H1 (cell line): ENCODE measurements around the gene LRPPRC. TPM values are rescaled to one million over a fixed set of nuclear protein-coding genes. Genes with fewer than 3 reads are reported as not detected.

Experiments used
- POLR2A ChIP-seq, 2 experiments: IDR thresholded peaks; 1 replicate in 1 of 2; 2 replicates in 1 of 2; pipeline ENCODE4 v1.6.1; 2011; ENCODE audit warnings: low read depth in 2 of 2, low read length in 2 of 2, mild to moderate bottlenecking in 2 of 2; ENCODE audit errors: control extremely low read depth in 1 of 2
- RAD21 ChIP-seq, 2 experiments: IDR thresholded peaks in 1 of 2; conservative IDR thresholded peaks in 1 of 2; 2 replicates each; pipeline ENCODE4 v1.6.1; 2011; ENCODE audit warnings: low read depth in 2 of 2, low read length in 2 of 2, improper control_type of control experiment in 1 of 2, inconsistent platforms in 1 of 2, mild to moderate bottlenecking in 1 of 2, moderate library complexity in 1 of 2
- RNF2 ChIP-seq: fragments of 200-900, 300-1000 bp; sonication (generic); IDR thresholded peaks from 2 replicates; pipeline ENCODE4 v1.7.1; 2016; ENCODE audit warnings: borderline replicate concordance, low read depth, mild to moderate bottlenecking, antibody characterized with exemption, low read length; ENCODE audit not compliant: poor library complexity, severe bottlenecking; ENCODE audit errors: missing control alignments
- RXRA ChIP-seq: IDR thresholded peaks from 2 replicates; pipeline ENCODE4 v1.6.1; 2011; ENCODE audit warnings: low read depth, mild to moderate bottlenecking, low read length, moderate library complexity; ENCODE audit not compliant: insufficient read depth
- USF2 ChIP-seq: IDR thresholded peaks from 2 replicates; pipeline ENCODE4 v1.6.1; 2011; ENCODE audit warnings: low read length, improper control_type of control experiment
- polyA plus RNA-seq, 7 experiments: library from polyadenylated mRNA; depleted of rRNA in 3 of 7; stranded (reverse) in 5 of 7; unstranded in 2 of 7; fragments of >200 nt in 5 of 7; fragments of 200-250 nt in 2 of 7; gene quantifications; 1 replicate in 5 of 7; 2 replicates in 1 of 7; 4 replicates in 1 of 7; pipeline versions ENCODE4 v1.2.1 to v1.2.3, GENCODE V29; 2011 to 2013; ENCODE audit warnings: missing spikeins in 2 of 7, mixed read lengths in 2 of 7
- total RNA-seq: library from RNA; stranded (reverse); fragmentation: NEBNext Ultra II Directional; extraction: Animal tissue kit (Norgen Biotek cat#: 25700); gene quantifications from 2 replicates; pipeline ENCODE4 v1.2.1, GENCODE V29; 2021
- TF ChIP-seq, protein P1 (sequence below): fragments of 300-600 bp; sonication (generic); IDR thresholded peaks from 2 replicates; pipeline ENCODE4 v1.7.1; 2012; ENCODE audit warnings: low read length, moderate library complexity, mild to moderate bottlenecking, inconsistent platforms; ENCODE audit not compliant: insufficient replicate concordance

LRPPRC gene
- total and polyA plus RNA-seq, 2 of the 8 experiments (the other 6 are each of a cell fraction or from before 2014, with no cell fraction given) = 43.4 to 167 TPM

DNA sequence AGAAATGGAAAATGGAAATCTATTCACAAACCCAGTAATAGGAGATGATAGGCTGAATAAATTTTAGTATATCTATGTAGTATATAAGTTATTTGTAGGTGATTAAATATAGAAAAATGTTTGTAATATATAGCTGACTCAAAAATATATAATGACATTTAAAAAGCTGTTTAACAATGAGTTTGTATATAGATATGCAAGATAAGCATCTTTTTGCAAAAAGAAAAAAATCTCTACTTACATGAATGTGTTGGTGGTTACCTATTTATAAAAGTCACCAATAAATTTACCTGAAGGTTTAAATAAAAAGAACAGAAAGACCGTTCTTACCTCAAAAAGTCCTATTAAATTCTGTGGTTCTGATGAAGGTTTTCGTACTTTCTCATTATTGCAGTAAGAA lies 71.3 kb downstream of the LRPPRC start (continued):
- TF ChIP-seq, protein P1, sequence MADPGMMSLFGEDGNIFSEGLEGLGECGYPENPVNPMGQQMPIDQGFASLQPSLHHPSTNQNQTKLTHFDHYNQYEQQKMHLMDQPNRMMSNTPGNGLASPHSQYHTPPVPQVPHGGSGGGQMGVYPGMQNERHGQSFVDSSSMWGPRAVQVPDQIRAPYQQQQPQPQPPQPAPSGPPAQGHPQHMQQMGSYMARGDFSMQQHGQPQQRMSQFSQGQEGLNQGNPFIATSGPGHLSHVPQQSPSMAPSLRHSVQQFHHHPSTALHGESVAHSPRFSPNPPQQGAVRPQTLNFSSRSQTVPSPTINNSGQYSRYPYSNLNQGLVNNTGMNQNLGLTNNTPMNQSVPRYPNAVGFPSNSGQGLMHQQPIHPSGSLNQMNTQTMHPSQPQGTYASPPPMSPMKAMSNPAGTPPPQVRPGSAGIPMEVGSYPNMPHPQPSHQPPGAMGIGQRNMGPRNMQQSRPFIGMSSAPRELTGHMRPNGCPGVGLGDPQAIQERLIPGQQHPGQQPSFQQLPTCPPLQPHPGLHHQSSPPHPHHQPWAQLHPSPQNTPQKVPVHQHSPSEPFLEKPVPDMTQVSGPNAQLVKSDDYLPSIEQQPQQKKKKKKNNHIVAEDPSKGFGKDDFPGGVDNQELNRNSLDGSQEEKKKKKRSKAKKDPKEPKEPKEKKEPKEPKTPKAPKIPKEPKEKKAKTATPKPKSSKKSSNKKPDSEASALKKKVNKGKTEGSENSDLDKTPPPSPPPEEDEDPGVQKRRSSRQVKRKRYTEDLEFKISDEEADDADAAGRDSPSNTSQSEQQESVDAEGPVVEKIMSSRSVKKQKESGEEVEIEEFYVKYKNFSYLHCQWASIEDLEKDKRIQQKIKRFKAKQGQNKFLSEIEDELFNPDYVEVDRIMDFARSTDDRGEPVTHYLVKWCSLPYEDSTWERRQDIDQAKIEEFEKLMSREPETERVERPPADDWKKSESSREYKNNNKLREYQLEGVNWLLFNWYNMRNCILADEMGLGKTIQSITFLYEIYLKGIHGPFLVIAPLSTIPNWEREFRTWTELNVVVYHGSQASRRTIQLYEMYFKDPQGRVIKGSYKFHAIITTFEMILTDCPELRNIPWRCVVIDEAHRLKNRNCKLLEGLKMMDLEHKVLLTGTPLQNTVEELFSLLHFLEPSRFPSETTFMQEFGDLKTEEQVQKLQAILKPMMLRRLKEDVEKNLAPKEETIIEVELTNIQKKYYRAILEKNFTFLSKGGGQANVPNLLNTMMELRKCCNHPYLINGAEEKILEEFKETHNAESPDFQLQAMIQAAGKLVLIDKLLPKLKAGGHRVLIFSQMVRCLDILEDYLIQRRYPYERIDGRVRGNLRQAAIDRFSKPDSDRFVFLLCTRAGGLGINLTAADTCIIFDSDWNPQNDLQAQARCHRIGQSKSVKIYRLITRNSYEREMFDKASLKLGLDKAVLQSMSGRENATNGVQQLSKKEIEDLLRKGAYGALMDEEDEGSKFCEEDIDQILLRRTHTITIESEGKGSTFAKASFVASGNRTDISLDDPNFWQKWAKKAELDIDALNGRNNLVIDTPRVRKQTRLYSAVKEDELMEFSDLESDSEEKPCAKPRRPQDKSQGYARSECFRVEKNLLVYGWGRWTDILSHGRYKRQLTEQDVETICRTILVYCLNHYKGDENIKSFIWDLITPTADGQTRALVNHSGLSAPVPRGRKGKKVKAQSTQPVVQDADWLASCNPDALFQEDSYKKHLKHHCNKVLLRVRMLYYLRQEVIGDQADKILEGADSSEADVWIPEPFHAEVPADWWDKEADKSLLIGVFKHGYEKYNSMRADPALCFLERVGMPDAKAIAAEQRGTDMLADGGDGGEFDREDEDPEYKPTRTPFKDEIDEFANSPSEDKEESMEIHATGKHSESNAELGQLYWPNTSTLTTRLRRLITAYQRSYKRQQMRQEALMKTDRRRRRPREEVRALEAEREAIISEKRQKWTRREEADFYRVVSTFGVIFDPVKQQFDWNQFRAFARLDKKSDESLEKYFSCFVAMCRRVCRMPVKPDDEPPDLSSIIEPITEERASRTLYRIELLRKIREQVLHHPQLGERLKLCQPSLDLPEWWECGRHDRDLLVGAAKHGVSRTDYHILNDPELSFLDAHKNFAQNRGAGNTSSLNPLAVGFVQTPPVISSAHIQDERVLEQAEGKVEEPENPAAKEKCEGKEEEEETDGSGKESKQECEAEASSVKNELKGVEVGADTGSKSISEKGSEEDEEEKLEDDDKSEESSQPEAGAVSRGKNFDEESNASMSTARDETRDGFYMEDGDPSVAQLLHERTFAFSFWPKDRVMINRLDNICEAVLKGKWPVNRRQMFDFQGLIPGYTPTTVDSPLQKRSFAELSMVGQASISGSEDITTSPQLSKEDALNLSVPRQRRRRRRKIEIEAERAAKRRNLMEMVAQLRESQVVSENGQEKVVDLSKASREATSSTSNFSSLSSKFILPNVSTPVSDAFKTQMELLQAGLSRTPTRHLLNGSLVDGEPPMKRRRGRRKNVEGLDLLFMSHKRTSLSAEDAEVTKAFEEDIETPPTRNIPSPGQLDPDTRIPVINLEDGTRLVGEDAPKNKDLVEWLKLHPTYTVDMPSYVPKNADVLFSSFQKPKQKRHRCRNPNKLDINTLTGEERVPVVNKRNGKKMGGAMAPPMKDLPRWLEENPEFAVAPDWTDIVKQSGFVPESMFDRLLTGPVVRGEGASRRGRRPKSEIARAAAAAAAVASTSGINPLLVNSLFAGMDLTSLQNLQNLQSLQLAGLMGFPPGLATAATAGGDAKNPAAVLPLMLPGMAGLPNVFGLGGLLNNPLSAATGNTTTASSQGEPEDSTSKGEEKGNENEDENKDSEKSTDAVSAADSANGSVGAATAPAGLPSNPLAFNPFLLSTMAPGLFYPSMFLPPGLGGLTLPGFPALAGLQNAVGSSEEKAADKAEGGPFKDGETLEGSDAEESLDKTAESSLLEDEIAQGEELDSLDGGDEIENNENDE = no peak
- TF ChIP-seq RNF2 (no peak), RAD21 (IDR thresholded peaks at IDR 0.05 in 1 of 2, conservative IDR thresholded peaks at IDR 0.05 in 1 of 2; ENCODE audit: low read depth in 2 of 2, low read length in 2 of 2) (no peak), POLR2A (IDR thresholded peaks at IDR 0.05; ENCODE audit: control extremely low read depth in 1 of 2, low read depth in 2 of 2, low read length in 2 of 2) (no peak), USF2 (no peak), RXRA (no peak)
